Neural progenitor cell (in vitro differentiated cells): ENCODE measurements around the gene SEC63.

Source experiments
- CTCF ChIP-seq: fragments of 200-600 bp; sonication (generic); IDR thresholded peaks from 2 replicates; pipeline ENCODE4 v1.5.1; 2017; ENCODE audit warnings: antibody characterized with exemption, mild to moderate bottlenecking
- EZH2 ChIP-seq: fragments of 200-600 bp; sonication (generic); IDR thresholded peaks from 2 replicates; pipeline ENCODE4 v1.6.1; 2017; ENCODE audit warnings: antibody characterized with exemption, mild to moderate bottlenecking, moderate library complexity

- TF ChIP-seq EZH2, result no peak
- TF ChIP-seq CTCF, result no peak
These were observed 21.7 kb downstream of the SEC63 start for GRCh38 chr6:107936162-107936909.
